ENCODE data around the gene ALB. TPM values are rescaled to one million over a fixed set of nuclear protein-coding genes. Genes with fewer than 3 reads are reported as not detected.

Gene ALB
- total RNA-seq, 1 experiment from 2014 or later: 21.3 TPM

DNA sequence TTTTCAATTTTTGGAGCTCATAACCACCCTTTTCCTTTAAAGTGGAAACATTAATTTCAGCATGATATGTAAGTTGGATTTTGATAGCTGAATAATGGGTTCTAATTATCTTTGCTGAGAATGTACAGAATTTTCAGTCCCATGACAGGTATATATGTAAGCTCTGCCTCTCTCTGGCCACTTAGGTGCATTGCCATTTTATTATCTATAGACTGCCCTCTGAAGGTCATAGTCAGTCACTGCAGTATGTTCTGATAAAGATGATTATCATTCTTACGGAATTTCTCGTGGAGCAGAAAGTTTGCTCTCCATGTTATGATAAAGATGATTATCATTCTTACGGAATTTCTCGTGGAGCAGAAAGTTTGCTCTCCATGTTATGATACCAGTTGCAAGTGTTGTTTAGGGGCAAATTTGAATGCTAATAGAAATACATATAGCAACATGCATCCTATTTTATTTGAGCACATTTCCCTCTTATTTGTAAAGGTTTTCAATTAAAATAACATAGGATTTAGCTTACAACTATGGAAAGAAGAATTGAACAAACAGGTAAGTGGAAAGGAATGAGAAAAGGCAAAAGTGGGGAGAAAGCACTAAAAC lies 42.4 kb downstream of the ALB start:
- in situ Hi-C loops (cut with HindIII; ENCODE audit: low pct_unique_long_range_greater_than_20kb, low sequenced_read_pairs): no loop called here
- Histone ChIP-seq H3K4me1 (ENCODE audit: control insufficient read depth, insufficient read depth, low read length) (no peaks in the 10 kb centered on the region), H3K4me3 (ENCODE audit: low read depth in 2 of 2, low read length in 2 of 2) (no peak overlapping the region), H3K27ac (ENCODE audit: low read length) (no peak overlapping the region), H3K27me3 (ENCODE audit: control insufficient read depth, insufficient read depth, low read length) (peaks cover 5% of the 10 kb centered on the region), H3K36me3 (ENCODE audit: control insufficient read depth, insufficient read depth, low read length) (no peaks in the 10 kb centered on the region), H3K9me3 (ENCODE audit: control insufficient read depth, insufficient read depth, low read depth, low read length) (no peaks in the 10 kb centered on the region)
- ChIA-PET CTCF (interaction anchor here (0.6 to 1.5 kb wide), 4 partner anchors 105 to 475 kb away, joined by 3 to 9 read pairs (median 6); no protein-coding TSS in a partner anchor), POLR2A (no interaction called here)
- intact Hi-C loops (cut with micrococcal nuclease; ENCODE audit: unreplicated experiment): loop anchor here (1.0 to 10.0 kb wide), 2 partner anchors 105 to 132 kb away; no protein-coding TSS in a partner anchor
- TF ChIP-seq, protein P1, sequence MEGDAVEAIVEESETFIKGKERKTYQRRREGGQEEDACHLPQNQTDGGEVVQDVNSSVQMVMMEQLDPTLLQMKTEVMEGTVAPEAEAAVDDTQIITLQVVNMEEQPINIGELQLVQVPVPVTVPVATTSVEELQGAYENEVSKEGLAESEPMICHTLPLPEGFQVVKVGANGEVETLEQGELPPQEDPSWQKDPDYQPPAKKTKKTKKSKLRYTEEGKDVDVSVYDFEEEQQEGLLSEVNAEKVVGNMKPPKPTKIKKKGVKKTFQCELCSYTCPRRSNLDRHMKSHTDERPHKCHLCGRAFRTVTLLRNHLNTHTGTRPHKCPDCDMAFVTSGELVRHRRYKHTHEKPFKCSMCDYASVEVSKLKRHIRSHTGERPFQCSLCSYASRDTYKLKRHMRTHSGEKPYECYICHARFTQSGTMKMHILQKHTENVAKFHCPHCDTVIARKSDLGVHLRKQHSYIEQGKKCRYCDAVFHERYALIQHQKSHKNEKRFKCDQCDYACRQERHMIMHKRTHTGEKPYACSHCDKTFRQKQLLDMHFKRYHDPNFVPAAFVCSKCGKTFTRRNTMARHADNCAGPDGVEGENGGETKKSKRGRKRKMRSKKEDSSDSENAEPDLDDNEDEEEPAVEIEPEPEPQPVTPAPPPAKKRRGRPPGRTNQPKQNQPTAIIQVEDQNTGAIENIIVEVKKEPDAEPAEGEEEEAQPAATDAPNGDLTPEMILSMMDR (IDR thresholded peaks at IDR 0.05): peak; percentile 75
- TF ChIP-seq, protein P2, sequence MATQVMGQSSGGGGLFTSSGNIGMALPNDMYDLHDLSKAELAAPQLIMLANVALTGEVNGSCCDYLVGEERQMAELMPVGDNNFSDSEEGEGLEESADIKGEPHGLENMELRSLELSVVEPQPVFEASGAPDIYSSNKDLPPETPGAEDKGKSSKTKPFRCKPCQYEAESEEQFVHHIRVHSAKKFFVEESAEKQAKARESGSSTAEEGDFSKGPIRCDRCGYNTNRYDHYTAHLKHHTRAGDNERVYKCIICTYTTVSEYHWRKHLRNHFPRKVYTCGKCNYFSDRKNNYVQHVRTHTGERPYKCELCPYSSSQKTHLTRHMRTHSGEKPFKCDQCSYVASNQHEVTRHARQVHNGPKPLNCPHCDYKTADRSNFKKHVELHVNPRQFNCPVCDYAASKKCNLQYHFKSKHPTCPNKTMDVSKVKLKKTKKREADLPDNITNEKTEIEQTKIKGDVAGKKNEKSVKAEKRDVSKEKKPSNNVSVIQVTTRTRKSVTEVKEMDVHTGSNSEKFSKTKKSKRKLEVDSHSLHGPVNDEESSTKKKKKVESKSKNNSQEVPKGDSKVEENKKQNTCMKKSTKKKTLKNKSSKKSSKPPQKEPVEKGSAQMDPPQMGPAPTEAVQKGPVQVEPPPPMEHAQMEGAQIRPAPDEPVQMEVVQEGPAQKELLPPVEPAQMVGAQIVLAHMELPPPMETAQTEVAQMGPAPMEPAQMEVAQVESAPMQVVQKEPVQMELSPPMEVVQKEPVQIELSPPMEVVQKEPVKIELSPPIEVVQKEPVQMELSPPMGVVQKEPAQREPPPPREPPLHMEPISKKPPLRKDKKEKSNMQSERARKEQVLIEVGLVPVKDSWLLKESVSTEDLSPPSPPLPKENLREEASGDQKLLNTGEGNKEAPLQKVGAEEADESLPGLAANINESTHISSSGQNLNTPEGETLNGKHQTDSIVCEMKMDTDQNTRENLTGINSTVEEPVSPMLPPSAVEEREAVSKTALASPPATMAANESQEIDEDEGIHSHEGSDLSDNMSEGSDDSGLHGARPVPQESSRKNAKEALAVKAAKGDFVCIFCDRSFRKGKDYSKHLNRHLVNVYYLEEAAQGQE (IDR thresholded peaks at IDR 0.05; ENCODE audit: insufficient read depth in 1 of 2, low read depth in 2 of 2, low read length in 1 of 2): no peak
- no TSS peak for BruUV-seq (replicated peaks)
- DNase-seq (ENCODE audit: low read depth, low spot score) (no peak), ATAC-seq (peak; percentile 79)

DNA sequence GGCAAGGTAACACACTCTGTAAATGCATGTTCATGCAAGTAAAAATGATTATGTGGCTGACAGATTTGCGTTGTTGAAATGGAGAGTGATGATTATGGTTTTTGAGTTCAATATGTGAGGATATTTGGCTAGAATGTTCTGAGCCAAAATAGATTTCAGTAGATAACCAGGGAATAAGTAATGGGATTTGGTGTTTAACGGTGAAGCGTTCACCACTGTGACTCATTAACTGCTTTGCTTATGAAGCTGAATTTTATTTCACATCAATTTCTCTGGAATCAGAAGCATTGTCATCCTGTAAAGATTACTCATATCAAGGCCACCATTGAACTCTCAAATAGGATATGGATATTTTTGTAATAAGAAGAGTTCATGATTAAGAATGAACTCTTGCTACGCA lies 43.6 kb downstream of the ALB start:
- TF ChIP-seq TCF7L2 (IDR thresholded peaks at IDR 0.05; ENCODE audit: low read depth, low read length) (no peak), SIN3A (IDR thresholded peaks at IDR 0.05; ENCODE audit: borderline replicate concordance, insufficient read depth, low read depth, low read length) (no peak), POLR2AphosphoS5 (IDR thresholded peaks at IDR 0.05; ENCODE audit: low read depth, low read length) (no peak)
- TF ChIP-seq, protein P2 (IDR thresholded peaks at IDR 0.05; ENCODE audit: insufficient read depth in 1 of 2, low read depth in 2 of 2, low read length in 1 of 2): no peak
- TF ChIP-seq, protein P1 (IDR thresholded peaks at IDR 0.05): no peak
- no peaks in the 10 kb centered on the region for H3K36me3 ChIP-seq (ENCODE audit: control insufficient read depth, insufficient read depth, low read length)
- H3K9me3 ChIP-seq (ENCODE audit: control insufficient read depth, insufficient read depth, low read depth, low read length): no peaks in the 10 kb centered on the region
- H3K27ac ChIP-seq (ENCODE audit: low read length): no peak overlapping the region
- intact Hi-C loops (cut with micrococcal nuclease; ENCODE audit: unreplicated experiment) (loop anchor here (10.0 kb wide), 1 partner anchor 133 kb away; no protein-coding TSS in a partner anchor), in situ Hi-C loops (cut with HindIII; ENCODE audit: low pct_unique_long_range_greater_than_20kb, low sequenced_read_pairs) (no loop called here)
- H3K4me1 ChIP-seq (ENCODE audit: control insufficient read depth, insufficient read depth, low read length): no peaks in the 10 kb centered on the region
- H3K4me3 ChIP-seq (ENCODE audit: low read depth in 2 of 2, low read length in 2 of 2): no peak overlapping the region
- DNase-seq (ENCODE audit: low read depth, low spot score) (no peak), ATAC-seq (no peak)
- peaks cover 5% of the 10 kb centered on the region; the same call in 1 of the 2 replicates for H3K27me3 ChIP-seq (ENCODE audit: control insufficient read depth, insufficient read depth, low read length)
- ChIA-PET POLR2A (interaction anchor here (0.6 kb wide), 1 partner anchor 189 kb away, joined by 4 read pairs; the partner anchor contains the start of gene ANKRD17), CTCF (interaction anchor here (0.6 to 0.7 kb wide), 2 partner anchors 205 to 287 kb away, joined by 3 to 4 read pairs; no protein-coding TSS in a partner anchor)
- no TSS peak for BruUV-seq (replicated peaks)

All from Panc1 (cell line).